Heart left ventricle (tissue), 16 donors: ENCODE results near the gene HNRNPA2B1. TPM values are rescaled to one million over a fixed set of nuclear protein-coding genes. Genes with fewer than 3 reads are reported as not detected.

ENCODE experiments used
- ATAC-seq, 4 donors: fragments of 200-7000 bp; cut with Tn5 transposase; one replicate each; pipeline ENCODE4 v1.9.1; 2020 to 2022; ENCODE audit warnings: moderate library complexity in 4 of 4, mild to moderate bottlenecking in 3 of 4, moderate number of reproducible peaks in 1 of 4
- DNase-seq, 5 donors: peaks; one replicate each; pipeline ENCODE4 v3.0.0-alpha.2; 2020
- H3K27ac ChIP-seq, 12 donors: fragments of 200-600 bp; sonication (generic) in 4 of 12; one replicate each; pipeline versions ENCODE4 v1.5.0 to v1.8.0; 2016 to 2022; ENCODE audit warnings: mild to moderate bottlenecking in 2 of 12
- H3K27me3 ChIP-seq, 9 donors: fragments of 200-600 bp; sonication (generic) in 2 of 9; one replicate each; pipeline versions ENCODE4 v1.5.1 to v1.8.0; 2016 to 2022; ENCODE audit warnings: mild to moderate bottlenecking in 3 of 9
- H3K36me3 ChIP-seq, 9 donors: fragments of 200-600 bp; sonication (generic) in 2 of 9; one replicate each; pipeline versions ENCODE4 v1.5.0 to v1.8.0; 2018 to 2022; ENCODE audit warnings: mild to moderate bottlenecking in 2 of 9
- H3K4me1 ChIP-seq, 12 donors: fragments of 200-600 bp; sonication (generic) in 4 of 12; one replicate each; pipeline versions ENCODE4 v1.5.0 to v1.8.0; 2016 to 2022; ENCODE audit warnings: mild to moderate bottlenecking in 3 of 12
- H3K4me3 ChIP-seq, 12 donors: fragments of 200-600 bp; sonication (generic) in 4 of 12; one replicate each; pipeline versions ENCODE4 v1.5.0 to v1.8.0; 2017 to 2022; ENCODE audit warnings: mild to moderate bottlenecking in 9 of 12, moderate library complexity in 4 of 12
- H3K9me3 ChIP-seq, 12 donors: fragments of 200-600 bp; sonication (generic) in 4 of 12; one replicate each; pipeline versions ENCODE4 v1.5.0 to v1.8.0; 2016 to 2022; ENCODE audit warnings: mild to moderate bottlenecking in 1 of 12
- POLR2A ChIP-seq, 2 donors: fragments of 450-650 bp; IDR thresholded peaks; one replicate each; pipeline ENCODE4 v1.6.1; 2017; ENCODE audit warnings: antibody characterized with exemption in 2 of 2, mild to moderate bottlenecking in 2 of 2, moderate library complexity in 2 of 2
- WGBS, 4 donors: extraction: QIAGEN DNeasy Blood & Tissue Kit in 2 of 4; methylation state at CpG; one replicate each; pipeline versions ENCODE4 v1.1.5 to v1.1.7; 2013 to 2018; 5-methylcytosine and 5-hydroxymethylcytosine counted together
- intact Hi-C, 10 donors: fragments of 100-400 bp; cut with DNase I; formaldehyde crosslinking; loops; one replicate each; pipeline versions ENCODE4 v1.11.1 to v1.14.2; 2022
- polyA plus RNA-seq, 2 donors: library from polyadenylated mRNA; stranded (reverse); fragments of 200-250 nt; gene quantifications; one replicate each; pipeline ENCODE4 v1.2.3, GENCODE V29; 2013
- total RNA-seq, 9 donors: library from RNA; depleted of rRNA in 2 of 9; stranded (reverse); fragments of >200 nt in 2 of 9; fragmentation: NEBNext Ultra II Directional in 3 of 9; extraction: Animal tissue kit (Norgen Biotek cat#: 25700) in 3 of 9; gene quantifications; one replicate each; pipeline versions ENCODE4 v1.1.0 to v1.2.4, GENCODE V29; 2016 to 2023
- TF ChIP-seq, protein P1 (sequence below), 12 donors: fragments of 200-600 bp; sonication (generic) in 4 of 12; IDR thresholded peaks; one replicate each; pipeline versions ENCODE4 v1.5.0 to v1.8.0; 2018 to 2022; ENCODE audit warnings: antibody characterized with exemption in 12 of 12, mild to moderate bottlenecking in 5 of 12
- donor health status: ischemic (EF 13 %, LVEDD 7.1; RV severe dilation, severe dysfunction).
- donor health status: healthy with polysubstance abuse.
- donor health status: DM: no; HTN: yes; CAD: no.
- donor health status: DM: no; HTN: no; CAD: no.
- donor health status: ischemic (EF 25% LVEDD 6.9; RV normal size, moderate dysfunction).
- donor health status: ischemic (EF 25% LVEDD 5.7; RV mildly dilated, moderate dysfunction).
- donor health status: healthy.
- donor health status: DM: yes; HTN: yes; CAD: no.
- donor health status: ischemic (EF 35%, LVEDD 5.7; RV mildly dilated, moderate dysfunction).
- donor health status: nonischemic (EF 11% LVEDD 7.7; RV severe dilation, severe dysfunction).
- donor health status: DM: yes; HTN: yes; CAD: no.
- donor health status: PGD.
- donor health status: ischemic (EF 29% LVEDD 5.4; RV normal size, mild dysfunction).
- donor health status: nonischemic (EF 23%, LVEDD 6.1; RV moderate dilation, normal function).

Gene HNRNPA2B1
- total and polyA plus RNA-seq, 11 donors = 142 to 732 (median 378) TPM

DNA sequence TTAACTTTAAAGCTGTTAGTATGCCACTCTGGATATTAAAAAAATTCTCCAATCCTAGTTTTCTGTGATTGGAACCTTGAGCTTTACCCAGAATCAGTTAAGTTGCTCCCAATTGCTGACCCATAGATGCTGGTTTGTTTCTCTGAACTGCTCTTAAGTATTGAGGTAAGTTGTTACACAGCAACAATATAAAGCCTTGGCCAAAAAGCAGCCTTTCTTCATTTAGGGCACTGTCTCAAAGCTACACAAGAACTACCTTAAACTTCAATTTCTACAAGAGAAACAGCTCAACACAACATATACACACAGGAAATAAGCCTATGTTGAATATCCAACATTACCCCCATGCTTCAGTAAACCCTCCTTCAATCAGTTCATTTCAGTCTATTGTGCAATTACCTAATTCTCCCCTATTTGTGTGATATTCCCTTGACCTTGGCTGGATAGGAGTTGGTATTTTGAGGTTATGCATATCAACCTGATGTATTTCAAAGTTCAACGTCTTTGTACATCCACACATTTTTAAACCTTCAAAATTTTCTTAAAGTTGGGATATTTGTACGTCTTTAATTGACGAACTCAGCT, 11.5 kb downstream of the HNRNPA2B1 start:
- Histone ChIP-seq H3K36me3 (peaks cover 0 to 100% (median 88%) of the 10 kb centered on the region in 9 donors), H3K4me1 (peaks cover 6 to 87% (median 29%) of the 10 kb centered on the region in 12 donors), H3K9me3 (no peaks in the 10 kb centered on the region), H3K27me3 (no peaks in the 10 kb centered on the region), H3K27ac (no peak overlapping the region), H3K4me3 (no peak overlapping the region)
- intact Hi-C loops = no loop called here
- no peak for TF ChIP-seq POLR2A (IDR thresholded peaks at IDR 0.05)
- TF ChIP-seq, protein P1, sequence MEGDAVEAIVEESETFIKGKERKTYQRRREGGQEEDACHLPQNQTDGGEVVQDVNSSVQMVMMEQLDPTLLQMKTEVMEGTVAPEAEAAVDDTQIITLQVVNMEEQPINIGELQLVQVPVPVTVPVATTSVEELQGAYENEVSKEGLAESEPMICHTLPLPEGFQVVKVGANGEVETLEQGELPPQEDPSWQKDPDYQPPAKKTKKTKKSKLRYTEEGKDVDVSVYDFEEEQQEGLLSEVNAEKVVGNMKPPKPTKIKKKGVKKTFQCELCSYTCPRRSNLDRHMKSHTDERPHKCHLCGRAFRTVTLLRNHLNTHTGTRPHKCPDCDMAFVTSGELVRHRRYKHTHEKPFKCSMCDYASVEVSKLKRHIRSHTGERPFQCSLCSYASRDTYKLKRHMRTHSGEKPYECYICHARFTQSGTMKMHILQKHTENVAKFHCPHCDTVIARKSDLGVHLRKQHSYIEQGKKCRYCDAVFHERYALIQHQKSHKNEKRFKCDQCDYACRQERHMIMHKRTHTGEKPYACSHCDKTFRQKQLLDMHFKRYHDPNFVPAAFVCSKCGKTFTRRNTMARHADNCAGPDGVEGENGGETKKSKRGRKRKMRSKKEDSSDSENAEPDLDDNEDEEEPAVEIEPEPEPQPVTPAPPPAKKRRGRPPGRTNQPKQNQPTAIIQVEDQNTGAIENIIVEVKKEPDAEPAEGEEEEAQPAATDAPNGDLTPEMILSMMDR (IDR thresholded peaks at IDR 0.05) = no peak
- WGBS, 4 donors = 90 to 96% (median 93%) methylated on average over 3 of the region's 3 CpGs
- DNase-seq (no peak), ATAC-seq (no peak)

DNA sequence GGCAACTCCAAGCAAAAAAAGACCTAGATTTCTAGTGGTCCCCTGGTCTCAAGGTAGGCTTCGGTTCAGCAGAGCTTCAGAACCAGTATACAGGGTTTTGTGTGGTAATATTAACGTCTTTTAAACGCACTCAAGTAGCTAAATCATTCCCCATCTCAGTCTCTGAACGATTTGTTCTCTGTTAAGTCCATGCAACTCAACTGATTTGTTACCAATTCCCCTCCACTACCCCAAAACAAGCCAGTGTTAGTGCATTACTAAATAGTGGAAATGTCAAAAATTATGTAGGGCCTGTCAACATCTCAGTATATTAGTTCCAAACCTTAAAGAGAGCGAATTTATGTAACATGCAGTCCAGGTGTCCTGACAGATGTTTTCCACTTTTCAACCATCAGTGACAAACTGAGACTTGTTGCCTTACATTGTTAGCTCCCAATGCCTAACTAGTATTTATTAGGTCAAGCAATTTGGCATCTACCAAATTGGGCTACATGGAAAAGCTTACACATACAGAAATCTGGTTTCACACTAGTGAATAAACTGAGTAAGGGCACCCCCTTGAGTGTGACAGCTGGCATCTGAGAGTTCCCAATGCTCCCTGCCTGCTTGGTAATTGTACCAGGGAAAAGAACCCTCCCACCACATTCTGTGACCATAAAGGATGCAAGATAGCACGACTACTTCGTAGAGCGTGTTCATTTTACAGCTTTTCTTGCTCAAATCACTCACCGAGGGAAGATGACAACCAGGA, 12.2 kb downstream of the HNRNPA2B1 start:
- Histone ChIP-seq H3K27me3 (no peaks in the 10 kb centered on the region), H3K4me3 (no peak overlapping the region), H3K9me3 (no peaks in the 10 kb centered on the region), H3K4me1 (peaks cover 6 to 86% (median 25%) of the 10 kb centered on the region in 12 donors), H3K36me3 (peaks cover 0 to 98% (median 82%) of the 10 kb centered on the region in 9 donors), H3K27ac (peak overlapping the region in 1 of 12 donors; percentile 13)
- DNase-seq (no peak), ATAC-seq (peak in 1 of 4 donors; percentile 9)
- 87 to 92% (median 90%) methylated on average over 9 of the region's 9 CpGs for WGBS, 4 donors
- intact Hi-C loops = no loop called here
- no peak for TF ChIP-seq POLR2A (IDR thresholded peaks at IDR 0.05)
- TF ChIP-seq, protein P1 (IDR thresholded peaks at IDR 0.05) = no peak

DNA sequence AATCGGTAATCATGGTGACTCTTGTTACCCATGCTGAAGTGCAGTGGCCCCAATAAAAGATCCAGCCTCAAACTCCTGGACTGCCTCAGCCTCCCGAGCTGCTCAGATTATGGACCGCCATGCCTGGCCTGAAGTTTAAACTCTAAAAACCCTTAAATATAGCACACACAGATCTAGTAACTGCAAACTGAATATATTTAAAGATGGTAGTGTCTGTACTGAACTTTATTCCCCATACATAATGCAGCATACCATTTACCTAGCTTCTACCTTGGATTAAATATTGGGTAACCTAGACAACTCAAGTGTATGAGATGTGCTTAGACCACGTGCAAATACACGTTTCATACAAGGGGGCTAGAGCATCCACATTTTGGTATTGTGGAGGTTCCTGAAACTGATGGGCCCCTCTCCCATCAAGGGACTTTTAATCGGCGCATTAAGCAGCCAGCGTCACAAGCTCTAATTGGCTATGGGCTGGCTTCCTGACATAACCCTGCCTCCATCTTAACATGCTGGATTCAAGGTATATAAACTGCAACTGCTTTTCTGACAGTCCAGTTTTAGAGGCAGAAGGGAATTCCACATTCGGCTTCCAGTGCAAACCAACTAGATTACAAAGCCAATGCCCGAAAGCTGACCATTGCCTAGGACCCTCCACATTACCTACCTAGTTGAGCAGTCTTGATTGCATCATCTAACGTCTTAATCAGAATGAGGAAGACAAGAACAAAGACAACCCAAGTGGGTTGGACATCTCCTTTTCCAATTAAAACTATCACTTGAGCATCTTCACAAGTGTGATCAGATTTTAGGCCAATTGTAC, 13.0 kb downstream of the HNRNPA2B1 start:
- no peaks in the 10 kb centered on the region for H3K9me3 ChIP-seq
- no peak overlapping the region for H3K27ac ChIP-seq
- H3K36me3 ChIP-seq = peaks cover 0 to 90% (median 74%) of the 10 kb centered on the region in 9 donors
- intact Hi-C loops = no loop called here
- ATAC-seq (peak in 1 of 4 donors; percentile 11), DNase-seq (no peak)
- TF ChIP-seq POLR2A (IDR thresholded peaks at IDR 0.05) = no peak
- TF ChIP-seq, protein P1 (IDR thresholded peaks at IDR 0.05) = no peak
- H3K4me1 ChIP-seq = peaks cover 4 to 86% (median 25%) of the 10 kb centered on the region in 12 donors
- 82 to 88% (median 84%) methylated on average over 11 of the region's 11 CpGs for WGBS, 4 donors
- no peaks in the 10 kb centered on the region for H3K27me3 ChIP-seq
- no peak overlapping the region for H3K4me3 ChIP-seq
